ENCODE data around the gene TRIM10.
"Not testable (repeated sequence)": the region's sequence is repeated elsewhere in the genome, so short reads cannot be mapped to it uniquely, and the experiment has no call there.

TRIM10 gene

GRCh38 chr6:30127238-30128093, 33.5 kb downstream of the TRIM10 start:
- no peak for DNase-seq (ENCODE audit: low read depth)

- peak; percentile 55 for DNase-seq (ENCODE audit: low read depth)
Measured at GRCh38 chr6:30122515-30122914, 38.5 kb downstream of the TRIM10 start.

DNA sequence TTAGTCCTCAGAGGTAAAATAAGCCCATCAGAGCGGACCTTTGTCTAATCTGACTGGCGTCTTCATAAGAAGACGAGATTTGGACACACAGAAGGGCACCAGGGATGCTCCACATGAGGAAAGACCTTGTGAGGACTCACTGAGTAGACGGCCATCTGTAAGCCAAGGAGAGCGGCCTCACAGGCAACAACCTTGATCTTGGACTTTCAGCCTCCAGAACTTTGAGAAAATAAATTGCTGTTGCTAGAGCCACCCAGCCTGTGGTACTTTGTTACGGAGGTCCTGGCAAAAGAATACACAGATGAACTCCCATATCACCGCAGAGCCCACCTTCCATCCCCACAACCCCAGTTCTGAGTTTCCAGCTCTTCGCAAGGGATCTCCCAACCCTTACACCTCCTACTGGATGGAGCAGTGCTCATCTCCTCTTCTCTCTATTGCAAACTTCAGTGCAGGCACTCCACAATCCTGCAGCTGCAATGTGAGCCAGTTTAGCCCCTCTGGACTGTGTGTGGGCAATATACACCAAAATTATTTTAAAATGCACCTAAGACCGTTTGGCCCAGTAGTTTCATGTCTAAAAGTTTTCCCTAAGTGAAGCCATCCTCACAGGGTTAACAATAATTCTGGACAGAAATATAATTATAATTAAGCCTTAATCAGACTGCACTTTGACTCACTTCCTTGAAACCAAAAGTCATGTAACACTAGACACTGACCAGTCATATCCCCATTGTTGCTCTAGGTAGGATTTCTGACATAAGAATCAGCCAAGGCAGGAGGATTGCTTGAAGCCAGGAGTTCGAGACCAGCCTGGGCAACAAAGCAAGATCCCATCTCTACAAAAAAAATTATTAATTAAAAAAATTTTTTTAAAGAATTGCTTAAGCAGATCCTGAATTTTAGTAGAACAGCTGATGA, 39.3 kb downstream of the TRIM10 start:
- no peak for DNase-seq (ENCODE audit: low read depth)

GRCh38 chr6:30118691-30119090, 42.3 kb downstream of the TRIM10 start:
- DNase-seq (ENCODE audit: low read depth) = not testable (repeated sequence)

GRCh38 chr6:30116724-30117123, 44.3 kb downstream of the TRIM10 start:
- no peak for DNase-seq (ENCODE audit: low read depth)

- DNase-seq (ENCODE audit: low read depth) = no peak
Measured at GRCh38 chr6:30113841-30114240, 47.2 kb downstream of the TRIM10 start.

DNA sequence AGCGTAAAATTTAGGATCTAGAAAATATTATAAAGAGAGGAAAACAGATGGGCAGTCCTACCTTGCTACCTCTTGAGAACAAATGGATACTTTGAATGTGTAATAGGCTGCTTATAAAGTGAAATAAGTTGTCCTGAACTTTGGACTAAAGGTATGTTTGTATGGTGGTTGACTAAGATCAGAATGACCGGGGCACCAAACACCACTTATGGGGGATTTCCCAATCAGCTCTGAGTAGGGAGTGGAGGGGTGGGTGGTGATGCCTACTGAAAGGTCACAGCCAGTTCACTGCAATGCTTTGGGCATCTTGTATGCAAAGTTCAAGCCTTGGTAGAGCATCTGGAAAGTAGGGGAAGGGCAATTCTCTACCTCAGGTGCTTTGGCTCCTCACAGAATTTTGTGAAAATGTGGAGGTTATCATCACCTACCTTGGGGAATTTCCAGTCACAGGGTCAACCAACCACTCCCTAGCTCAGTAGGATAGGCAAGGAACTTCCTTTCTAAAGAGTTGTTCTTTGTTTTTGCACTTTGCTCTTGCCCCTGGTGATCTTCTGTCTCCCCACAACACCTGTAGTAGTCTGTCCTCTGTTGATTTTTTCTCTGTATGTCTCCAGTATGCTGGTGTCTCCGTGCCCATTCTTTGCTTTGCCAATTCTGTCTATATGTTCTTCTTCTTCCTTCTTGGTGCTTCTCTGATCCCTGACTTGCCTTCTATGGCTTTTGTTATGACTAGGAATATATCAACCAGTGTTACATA, 47.8 kb downstream of the TRIM10 start, which contains the start of gene TRIM31:
Gene TRIM31 (minus strand): TSS at position 88 of the 757 bp plus-strand sequence. CDS start 285 bp downstream, outside the sequence.
- no peak for DNase-seq (ENCODE audit: low read depth)

DNA sequence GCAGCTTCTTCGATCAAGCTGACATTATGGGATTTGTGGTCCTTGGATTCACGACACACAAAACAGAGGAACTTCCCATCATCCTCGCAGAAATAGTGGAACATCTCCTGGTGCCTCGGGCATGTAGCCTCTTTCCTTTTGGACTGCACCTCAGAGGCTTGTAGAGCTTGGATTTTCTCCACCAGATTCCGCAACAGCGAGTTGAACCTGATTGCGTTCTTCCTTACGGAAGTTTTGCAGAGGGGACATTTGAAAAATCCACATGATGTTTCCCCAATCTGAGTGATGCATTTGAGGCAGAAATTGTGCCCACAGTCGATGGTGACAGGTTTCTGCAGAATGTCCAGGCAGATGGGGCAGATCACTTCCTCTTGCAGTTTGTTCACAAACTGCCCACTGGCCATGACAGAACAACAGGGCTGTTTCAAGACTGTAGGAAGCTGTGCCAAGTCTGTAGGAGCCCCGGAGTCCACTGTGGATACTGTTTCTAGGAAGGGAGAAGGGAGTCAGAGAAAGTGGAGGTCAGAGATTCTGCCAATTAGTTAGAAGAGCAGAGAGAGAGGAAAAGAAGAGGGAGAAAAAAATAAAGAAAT, 48.5 kb downstream of the TRIM10 start:
- DNase-seq (ENCODE audit: low read depth) = no peak

DNA sequence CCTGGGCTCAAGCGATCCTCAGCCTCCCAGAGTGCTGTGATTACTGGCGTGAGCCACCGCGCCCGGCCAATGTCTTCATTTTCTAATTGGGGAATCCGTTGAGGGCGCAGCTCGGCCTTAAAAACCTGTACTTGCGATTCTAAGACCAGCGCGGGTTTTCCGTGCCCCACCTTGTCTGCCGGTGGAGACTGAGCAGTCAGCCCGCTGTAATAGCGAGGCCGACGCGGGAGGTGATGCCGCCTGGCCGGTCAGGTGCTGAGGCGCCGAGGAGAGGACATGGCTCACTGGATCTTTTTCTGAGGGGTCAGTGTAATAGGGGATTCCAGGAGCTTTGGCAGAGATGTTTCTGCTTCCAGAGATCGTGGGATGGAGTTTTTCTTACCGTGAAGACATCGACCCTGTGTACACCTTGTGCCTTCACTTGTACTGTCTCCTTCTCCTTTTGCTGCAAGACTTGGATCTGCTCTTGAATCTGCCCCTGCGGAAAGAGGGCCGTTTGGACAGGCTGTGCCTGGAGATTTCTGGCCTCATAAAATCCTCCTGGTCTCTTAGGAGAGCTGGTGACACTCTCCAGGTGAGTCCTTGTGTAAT, 49.6 kb downstream of the TRIM10 start:
- DNase-seq (ENCODE audit: low read depth) = no peak

GRCh38 chr6:30104661-30105060, 56.4 kb downstream of the TRIM10 start:
- DNase-seq (ENCODE audit: low read depth) = no peak

GRCh38 chr6:30103872-30104179, 57.2 kb downstream of the TRIM10 start:
- no peak for DNase-seq (ENCODE audit: low read depth)

DNA sequence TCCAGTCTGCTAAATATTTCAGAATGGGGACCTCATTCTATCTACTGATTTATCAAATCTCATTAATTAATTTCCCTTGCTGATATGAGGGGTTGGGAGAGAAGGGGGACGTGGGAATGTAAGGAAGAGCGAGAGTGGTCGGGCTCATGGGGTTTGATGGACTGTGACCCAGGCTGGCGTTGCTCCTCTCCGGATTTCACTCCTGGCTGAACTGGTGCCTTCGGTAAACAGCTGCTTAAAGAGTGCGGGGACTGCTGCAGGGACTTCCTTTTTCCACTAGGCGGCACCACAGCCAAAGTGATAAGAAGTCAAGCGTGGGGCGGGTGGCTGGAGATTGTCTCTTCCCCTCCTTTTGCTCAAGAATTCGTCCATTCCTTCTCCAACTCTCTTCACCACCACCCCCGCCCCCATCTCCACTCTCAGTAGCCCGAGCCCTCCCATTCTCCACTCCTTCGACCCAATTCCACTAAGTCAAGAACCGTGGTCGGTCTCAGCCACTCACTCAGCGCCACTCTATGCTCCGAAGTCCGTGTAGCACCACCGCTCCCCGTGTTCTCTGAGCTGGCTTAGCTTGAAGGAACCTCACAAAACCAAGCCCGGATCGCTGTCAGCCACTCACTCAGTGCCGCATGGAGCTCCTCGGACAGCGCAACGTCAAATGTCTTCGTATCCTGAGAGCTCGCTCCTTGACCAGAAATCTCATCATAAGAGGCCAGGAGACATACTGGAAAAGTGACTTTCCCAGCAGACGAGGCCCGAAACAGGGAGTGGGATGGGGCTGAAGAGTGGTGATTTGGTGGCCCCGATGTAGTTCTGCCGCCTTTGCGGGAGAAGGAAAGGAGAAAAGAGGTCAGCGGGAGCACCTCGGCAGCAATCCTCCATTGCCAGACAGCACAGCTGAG, 57.8 kb downstream of the TRIM10 start:
- DNase-seq (ENCODE audit: low read depth) = peak; percentile 76

DNA sequence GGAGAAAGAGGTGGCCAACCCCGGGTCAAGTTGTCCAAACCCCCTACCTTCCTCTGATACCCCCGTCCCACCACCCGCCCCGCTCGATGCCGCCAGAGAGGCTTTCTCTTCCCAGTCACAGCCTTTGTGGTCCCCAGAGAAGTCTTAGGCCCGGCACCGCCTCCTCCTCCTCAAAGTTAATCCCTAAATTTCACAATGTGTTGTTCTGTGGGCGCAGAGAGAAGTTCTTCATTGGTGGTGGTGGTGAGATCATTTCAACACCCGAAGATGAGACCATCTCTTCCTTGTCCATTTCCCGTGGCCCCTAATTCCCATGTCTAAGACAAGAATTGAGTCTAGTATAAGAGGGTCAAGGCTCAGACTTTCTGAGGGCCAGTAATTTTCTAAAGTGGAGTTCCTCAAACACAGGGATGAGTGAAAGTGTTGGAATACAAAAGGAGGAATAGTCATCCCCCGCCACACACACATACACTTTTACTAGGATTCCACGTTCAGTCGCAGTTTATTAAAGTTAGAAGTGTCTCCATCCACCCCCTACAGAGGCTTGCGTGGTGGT, 58.5 kb downstream of the TRIM10 start:
- peak; percentile 56 for DNase-seq (ENCODE audit: low read depth)

Measured in fibroblast of gingiva (primary cell).